Gastroesophageal sphincter (tissue), 4 donors: ENCODE data around the gene TMEM163. TPM values are rescaled to one million over a fixed set of nuclear protein-coding genes. Genes with fewer than 3 reads are reported as not detected.
"Not testable (repeated sequence)": the region's sequence is repeated elsewhere in the genome, so short reads cannot be mapped to it uniquely, and the experiment has no call there.

Source experiments
- ATAC-seq: fragments of 150-250 bp; one replicate; pipeline ENCODE4 v1.9.1; 2016; ENCODE audit warnings: mild to moderate bottlenecking, moderate library complexity
- H3K27ac ChIP-seq, 4 donors: fragments of 200-600 bp; sonication (generic) in 3 of 4; 1 replicate in 3 of 4; 2 replicates in 1 of 4; pipeline ENCODE4 v1.5.1; 2016 to 2019
- H3K27me3 ChIP-seq: fragments of 200-600 bp; sonication (generic); one replicate; pipeline ENCODE4 v1.5.1; 2019
- H3K36me3 ChIP-seq, 2 donors: fragments of 200-600 bp; sonication (generic); one replicate each; pipeline ENCODE4 v1.5.1; 2019; ENCODE audit warnings: control low read depth in 1 of 2
- H3K4me1 ChIP-seq, 3 donors: fragments of 200-600 bp; sonication (generic); 1 replicate in 2 of 3; 2 replicates in 1 of 3; pipeline ENCODE4 v1.5.1; 2016 to 2019; ENCODE audit warnings: control low read depth in 2 of 3
- H3K4me3 ChIP-seq, 2 donors: fragments of 200-600 bp; sonication (generic); one replicate each; pipeline ENCODE4 v1.5.1; 2019; ENCODE audit warnings: mild to moderate bottlenecking in 1 of 2, moderate library complexity in 1 of 2
- H3K9me3 ChIP-seq, 3 donors: fragments of 200-600 bp; sonication (generic); one replicate each; pipeline ENCODE4 v1.5.1; 2017 to 2019; ENCODE audit warnings: control low read depth in 2 of 3
- CTCF ChIP-seq, 4 experiments: fragments of 200-600 bp in 2 of 4; fragments of 450-650 bp in 2 of 4; sonication (generic) in 1 of 4; IDR thresholded peaks; one replicate each; pipeline ENCODE4 v1.5.1; 2017 to 2019; ENCODE audit warnings: antibody characterized with exemption in 4 of 4, mild to moderate bottlenecking in 2 of 4, moderate library complexity in 2 of 4
- EP300 ChIP-seq: sonication (generic); formaldehyde crosslinking; IDR thresholded peaks from one replicate; pipeline ENCODE4 v1.6.1; 2017; ENCODE audit warnings: antibody characterized with exemption, mild to moderate bottlenecking
- POLR2A ChIP-seq, 2 donors: fragments of 450-650 bp; IDR thresholded peaks; one replicate each; pipeline ENCODE4 v1.6.1; 2017; ENCODE audit warnings: antibody characterized with exemption in 2 of 2, mild to moderate bottlenecking in 2 of 2, moderate library complexity in 1 of 2
- POLR2AphosphoS5 ChIP-seq: sonication (generic); formaldehyde crosslinking; IDR thresholded peaks from one replicate; pipeline ENCODE4 v1.6.1; 2017; ENCODE audit warnings: antibody characterized with exemption
- WGBS, 2 donors: methylation state at CpG; one replicate each; pipeline ENCODE4 v1.1.5; 2018; ENCODE audit warnings: low coverage in 1 of 2; 5-methylcytosine and 5-hydroxymethylcytosine counted together
- total RNA-seq, 4 donors: library from RNA; depleted of rRNA; stranded (reverse); fragments of >200 nt; gene quantifications; one replicate each; pipeline ENCODE4 v1.1.0, GENCODE V29; 2016

The TMEM163 gene
- total RNA-seq, 4 donors from 2014 or later = 0.27 to 2.5 (median 0.60) TPM

- Histone ChIP-seq H3K27ac (no peak overlapping the region), H3K4me1 (no peaks in the 10 kb centered on the region), H3K9me3 (no peaks in the 10 kb centered on the region), H3K36me3 (no peaks in the 10 kb centered on the region), H3K27me3 (peaks cover 2% of the 10 kb centered on the region), H3K4me3 (no peak overlapping the region)
- WGBS, 2 donors = 68 to 76% methylated on average over 3 to 5 of the region's 7 CpGs
- no peak for ATAC-seq
- no peak for TF ChIP-seq POLR2AphosphoS5
- TF ChIP-seq CTCF (IDR thresholded peaks at IDR 0.05) = no peak
- TF ChIP-seq POLR2A (IDR thresholded peaks at IDR 0.05) = no peak
Observed at GRCh38 chr2:134660626-134661402, 58.0 kb downstream of the TMEM163 start.

DNA sequence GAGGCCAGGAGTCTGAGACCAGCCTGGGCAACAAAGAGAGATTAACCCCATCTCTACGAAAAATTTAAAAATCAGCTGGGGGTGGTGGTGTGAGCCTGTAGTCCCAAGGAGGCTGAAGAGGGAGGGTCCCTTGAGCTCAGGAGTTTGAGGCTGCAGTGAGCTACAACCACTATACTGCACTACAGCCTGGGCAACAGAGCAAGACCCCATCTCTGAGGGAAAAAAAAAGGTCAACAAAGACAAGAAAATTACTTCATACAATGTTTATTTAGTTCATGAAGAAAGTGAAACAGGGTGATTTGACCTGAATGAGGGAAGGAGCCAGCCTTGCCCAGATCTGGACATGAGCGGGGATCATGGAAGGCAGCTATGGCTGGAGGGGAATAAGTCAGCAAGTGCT, 59.1 kb downstream of the TMEM163 start:
- Histone ChIP-seq H3K36me3 (no peaks in the 10 kb centered on the region), H3K9me3 (no peaks in the 10 kb centered on the region), H3K27ac (no peak overlapping the region), H3K27me3 (no peaks in the 10 kb centered on the region), H3K4me1 (no peaks in the 10 kb centered on the region), H3K4me3 (no peak overlapping the region)
- WGBS, 2 donors = 67 to 69% methylated on average over 2 of the region's 2 CpGs
- no peak for ATAC-seq
- no peak for TF ChIP-seq POLR2A (IDR thresholded peaks at IDR 0.05)
- TF ChIP-seq POLR2AphosphoS5 = no peak
- no peak for TF ChIP-seq EP300
- no peak for TF ChIP-seq CTCF (IDR thresholded peaks at IDR 0.05)

GRCh38 chr2:134657650-134658250, 61.0 kb downstream of the TMEM163 start:
- no peak overlapping the region for H3K4me3 ChIP-seq
- no peaks in the 10 kb centered on the region for H3K36me3 ChIP-seq
- H3K9me3 ChIP-seq = no peaks in the 10 kb centered on the region
- no peaks in the 10 kb centered on the region for H3K27me3 ChIP-seq
- ATAC-seq = no peak
- TF ChIP-seq EP300 (no peak), POLR2AphosphoS5 (no peak), POLR2A (IDR thresholded peaks at IDR 0.05) (no peak), CTCF (IDR thresholded peaks at IDR 0.05) (no peak)
- H3K27ac ChIP-seq = no peak overlapping the region
- WGBS, 2 donors = 68 to 72% methylated on average over 12 of the region's 12 CpGs
- H3K4me1 ChIP-seq = no peaks in the 10 kb centered on the region

GRCh38 chr2:134656391-134656790, 62.4 kb downstream of the TMEM163 start:
- H3K4me3 ChIP-seq, ATAC-seq, H3K4me1 ChIP-seq, H3K9me3 ChIP-seq, H3K27ac ChIP-seq, H3K27me3 ChIP-seq, H3K36me3 ChIP-seq: not testable (repeated sequence)
- WGBS, 2 donors = 100% methylated on average over 1 of the region's 15 CpGs; no CpG with 5 or more reads in 1 of the 2 donors

GRCh38 chr2:134648586-134648985, 70.2 kb downstream of the TMEM163 start:
- no peak overlapping the region for H3K27ac ChIP-seq
- WGBS, 2 donors = 33 to 35% methylated on average over 5 of the region's 5 CpGs
- H3K36me3 ChIP-seq = no peaks in the 10 kb centered on the region
- H3K4me3 ChIP-seq = no peak overlapping the region
- no peaks in the 10 kb centered on the region for H3K9me3 ChIP-seq
- no peak for ATAC-seq
- H3K27me3 ChIP-seq = no peaks in the 10 kb centered on the region
- no peak for TF ChIP-seq POLR2AphosphoS5
- TF ChIP-seq EP300 = no peak
- TF ChIP-seq CTCF (IDR thresholded peaks at IDR 0.05) = no peak
- no peak for TF ChIP-seq POLR2A (IDR thresholded peaks at IDR 0.05)
- no peaks in the 10 kb centered on the region for H3K4me1 ChIP-seq
